Sigmoid colon (tissue), 7 donors: ENCODE data around the gene GCH1. TPM values are rescaled to one million over a fixed set of nuclear protein-coding genes. Genes with fewer than 3 reads are reported as not detected.
"Not testable (repeated sequence)": the region's sequence is repeated elsewhere in the genome, so short reads cannot be mapped to it uniquely, and the experiment has no call there.

Experiments used
- DNase-seq: peaks from one replicate; pipeline ENCODE4 v3.0.0-alpha.2; 2019
- H3K27ac ChIP-seq, 4 donors: fragments of 200-600 bp; sonication (generic); one replicate each; pipeline ENCODE4 v1.5.1; 2016 to 2019; ENCODE audit warnings: mild to moderate bottlenecking in 1 of 4
- H3K27me3 ChIP-seq, 3 donors: fragments of 200-600 bp; sonication (generic); one replicate each; pipeline ENCODE4 v1.5.1; 2019; ENCODE audit warnings: mild to moderate bottlenecking in 1 of 3
- H3K36me3 ChIP-seq, 4 donors: fragments of 200-600 bp; sonication (generic); one replicate each; pipeline ENCODE4 v1.5.1; 2016 to 2019
- H3K4me1 ChIP-seq, 4 donors: fragments of 200-600 bp; sonication (generic); one replicate each; pipeline ENCODE4 v1.5.1; 2017 to 2019
- H3K4me3 ChIP-seq, 4 donors: fragments of 200-600 bp; sonication (generic); one replicate each; pipeline ENCODE4 v1.5.1; 2017 to 2019; ENCODE audit warnings: mild to moderate bottlenecking in 2 of 4, moderate library complexity in 1 of 4
- H3K9me3 ChIP-seq, 4 donors: fragments of 200-600 bp in 3 of 4; sonication (generic) in 3 of 4; one replicate each; pipeline versions ENCODE4 v1.5.1 to v1.6.1; 2013 to 2019
- EP300 ChIP-seq, 4 donors: sonication (generic); formaldehyde crosslinking; IDR thresholded peaks; one replicate each; pipeline ENCODE4 v1.6.1; 2017; ENCODE audit warnings: antibody characterized with exemption in 4 of 4
- POLR2A ChIP-seq, 2 donors: fragments of 450-650 bp; IDR thresholded peaks; one replicate each; pipeline ENCODE4 v1.6.1; 2016; ENCODE audit warnings: antibody characterized with exemption in 2 of 2, mild to moderate bottlenecking in 2 of 2, moderate library complexity in 2 of 2
- POLR2AphosphoS5 ChIP-seq, 4 donors: sonication (generic); formaldehyde crosslinking; IDR thresholded peaks; one replicate each; pipeline ENCODE4 v1.6.1; 2017; ENCODE audit warnings: antibody characterized with exemption in 4 of 4
- WGBS, 2 donors: extraction: QIAGEN DNeasy Blood & Tissue Kit; methylation state at CpG; one replicate each; pipeline ENCODE4 v1.1.7; 2013; 5-methylcytosine and 5-hydroxymethylcytosine counted together
- intact Hi-C: fragments of 100-400 bp; cut with DNase I; formaldehyde crosslinking; loops from one replicate; pipeline ENCODE4 v1.15.1; 2023
- polyA plus RNA-seq, 3 donors: library from polyadenylated mRNA; stranded (reverse); fragments of 200-250 nt; gene quantifications; one replicate each; pipeline ENCODE4 v1.2.3, GENCODE V29; 2013
- total RNA-seq, 4 donors: library from RNA; depleted of rRNA; stranded (reverse); fragments of >200 nt; gene quantifications; one replicate each; pipeline ENCODE4 v1.1.0, GENCODE V29; 2016
- TF ChIP-seq, protein P1 (sequence below), 4 experiments: fragments of 450-650 bp in 3 of 4; fragments of 200-600 bp in 1 of 4; IDR thresholded peaks; one replicate each; pipeline ENCODE4 v1.5.1; 2016 to 2019; ENCODE audit warnings: antibody characterized with exemption in 4 of 4, mild to moderate bottlenecking in 3 of 4, moderate library complexity in 2 of 4
- donor health status: healthy with polysubstance abuse.
- donor health status: Bipolar disorder and iron deficiency.
- donor health status: healthy.

GCH1 gene
- total and polyA plus RNA-seq, 7 donors, result 3.2 to 46.2 (median 8.1) TPM

DNA sequence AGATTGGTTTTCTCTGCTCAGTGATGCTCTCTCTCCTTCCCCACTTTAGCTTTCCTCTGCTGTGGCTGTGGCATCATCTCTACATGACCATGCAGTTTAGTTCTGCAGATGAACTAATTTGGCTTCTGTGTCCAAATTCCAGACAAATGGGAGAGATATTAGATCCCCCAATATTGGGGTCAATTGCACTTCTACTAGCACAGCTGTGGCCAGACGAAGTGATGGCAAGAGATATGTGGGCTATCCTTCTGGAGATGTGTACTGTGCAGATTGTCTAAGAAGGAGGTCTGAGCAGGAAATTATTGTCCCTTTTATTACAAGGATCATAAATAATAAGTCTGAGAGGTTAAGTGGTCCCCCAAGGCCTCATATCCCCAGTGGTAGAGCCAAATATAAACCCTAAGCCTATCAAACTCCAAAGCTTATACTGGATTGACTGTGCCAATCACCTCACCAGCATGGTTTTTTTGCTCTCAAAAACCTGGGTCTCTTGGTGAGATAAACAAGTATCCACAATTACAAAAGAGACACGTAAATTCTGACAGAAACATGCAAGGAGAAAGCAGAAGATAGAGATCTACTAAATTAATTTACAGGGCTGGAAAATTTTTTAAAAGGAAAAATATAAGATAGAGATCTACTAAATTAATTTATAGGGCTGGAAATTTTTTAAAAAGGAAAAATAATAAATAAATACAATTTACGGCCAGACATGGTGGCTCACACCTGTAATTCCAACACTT, 29.1 kb upstream of the GCH1 start:
- DNase-seq, result no peak
- no peak overlapping the region for H3K4me3 ChIP-seq
- no peaks in the 10 kb centered on the region for H3K4me1 ChIP-seq
- H3K9me3 ChIP-seq, result no peaks in the 10 kb centered on the region
- no peaks in the 10 kb centered on the region for H3K27me3 ChIP-seq
- no peak overlapping the region for H3K27ac ChIP-seq
- WGBS, 2 donors, result 96% methylated on average over 3 of the region's 3 CpGs
- H3K36me3 ChIP-seq, result no peaks in the 10 kb centered on the region
- TF ChIP-seq POLR2AphosphoS5 (IDR thresholded peaks at IDR 0.05) (no peak), EP300 (IDR thresholded peaks at IDR 0.05) (no peak), POLR2A (IDR thresholded peaks at IDR 0.05) (no peak)
- TF ChIP-seq, protein P1, sequence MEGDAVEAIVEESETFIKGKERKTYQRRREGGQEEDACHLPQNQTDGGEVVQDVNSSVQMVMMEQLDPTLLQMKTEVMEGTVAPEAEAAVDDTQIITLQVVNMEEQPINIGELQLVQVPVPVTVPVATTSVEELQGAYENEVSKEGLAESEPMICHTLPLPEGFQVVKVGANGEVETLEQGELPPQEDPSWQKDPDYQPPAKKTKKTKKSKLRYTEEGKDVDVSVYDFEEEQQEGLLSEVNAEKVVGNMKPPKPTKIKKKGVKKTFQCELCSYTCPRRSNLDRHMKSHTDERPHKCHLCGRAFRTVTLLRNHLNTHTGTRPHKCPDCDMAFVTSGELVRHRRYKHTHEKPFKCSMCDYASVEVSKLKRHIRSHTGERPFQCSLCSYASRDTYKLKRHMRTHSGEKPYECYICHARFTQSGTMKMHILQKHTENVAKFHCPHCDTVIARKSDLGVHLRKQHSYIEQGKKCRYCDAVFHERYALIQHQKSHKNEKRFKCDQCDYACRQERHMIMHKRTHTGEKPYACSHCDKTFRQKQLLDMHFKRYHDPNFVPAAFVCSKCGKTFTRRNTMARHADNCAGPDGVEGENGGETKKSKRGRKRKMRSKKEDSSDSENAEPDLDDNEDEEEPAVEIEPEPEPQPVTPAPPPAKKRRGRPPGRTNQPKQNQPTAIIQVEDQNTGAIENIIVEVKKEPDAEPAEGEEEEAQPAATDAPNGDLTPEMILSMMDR (IDR thresholded peaks at IDR 0.05), result no peak
- intact Hi-C loops, result no loop called here

DNA sequence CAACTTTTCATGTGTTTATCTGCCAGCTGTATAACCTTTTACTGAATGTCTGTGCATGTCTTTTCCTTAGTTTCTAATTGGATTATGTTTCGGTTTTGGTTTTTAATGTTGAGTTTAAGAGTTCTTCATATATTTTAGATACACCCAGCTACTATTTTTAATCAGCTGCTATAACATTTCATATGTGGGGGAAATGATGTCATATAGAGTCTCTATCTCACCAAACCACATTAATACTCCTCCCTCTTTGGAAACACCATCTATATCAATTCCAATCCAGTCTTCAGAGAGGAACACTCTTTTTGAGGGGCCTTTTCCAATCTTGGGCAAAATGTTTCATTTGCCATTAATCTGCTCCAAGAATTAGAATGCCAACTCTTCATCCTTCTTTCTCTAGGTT, 28.5 kb upstream of the GCH1 start:
- no peaks in the 10 kb centered on the region for H3K9me3 ChIP-seq
- intact Hi-C loops, result no loop called here
- TF ChIP-seq, protein P1 (IDR thresholded peaks at IDR 0.05), result no peak
- TF ChIP-seq POLR2AphosphoS5 (IDR thresholded peaks at IDR 0.05) (no peak), EP300 (IDR thresholded peaks at IDR 0.05) (no peak), POLR2A (IDR thresholded peaks at IDR 0.05) (no peak)
- H3K27ac ChIP-seq, result no peak overlapping the region
- H3K4me3 ChIP-seq, result no peak overlapping the region
- H3K36me3 ChIP-seq, result no peaks in the 10 kb centered on the region
- H3K4me1 ChIP-seq, result no peaks in the 10 kb centered on the region
- no peak for DNase-seq
- 93% methylated on average over 1 of the region's 1 CpG for WGBS, 2 donors
- H3K27me3 ChIP-seq, result no peaks in the 10 kb centered on the region

DNA sequence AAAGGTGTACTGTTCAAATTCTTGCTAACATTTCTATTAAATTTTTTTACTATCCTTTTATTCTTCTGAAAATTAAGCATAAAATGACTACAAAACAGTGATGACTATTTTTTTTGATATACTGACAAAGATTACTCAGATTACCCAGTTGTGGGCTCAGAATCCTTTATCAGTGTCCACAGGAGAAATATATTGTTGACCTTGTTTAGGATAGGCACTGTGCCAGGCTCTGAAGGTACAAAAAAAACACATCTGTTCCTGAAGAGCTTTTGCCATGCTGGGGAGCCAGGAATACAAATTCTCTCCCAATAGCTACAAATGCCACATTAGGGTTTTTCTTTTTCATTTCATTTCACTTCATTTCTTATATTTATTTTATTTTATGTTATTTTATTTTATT, 26.9 kb upstream of the GCH1 start:
- H3K9me3 ChIP-seq, result no peaks in the 10 kb centered on the region
- no peak for TF ChIP-seq POLR2AphosphoS5 (IDR thresholded peaks at IDR 0.05)
- TF ChIP-seq, protein P1 (IDR thresholded peaks at IDR 0.05), result no peak
- no peak for TF ChIP-seq EP300 (IDR thresholded peaks at IDR 0.05)
- no peaks in the 10 kb centered on the region for H3K27me3 ChIP-seq
- DNase-seq, result no peak
- no peaks in the 10 kb centered on the region for H3K36me3 ChIP-seq
- H3K27ac ChIP-seq, result no peak overlapping the region
- intact Hi-C loops, result no loop called here
- H3K4me3 ChIP-seq, result no peak overlapping the region
- no peaks in the 10 kb centered on the region for H3K4me1 ChIP-seq

DNA sequence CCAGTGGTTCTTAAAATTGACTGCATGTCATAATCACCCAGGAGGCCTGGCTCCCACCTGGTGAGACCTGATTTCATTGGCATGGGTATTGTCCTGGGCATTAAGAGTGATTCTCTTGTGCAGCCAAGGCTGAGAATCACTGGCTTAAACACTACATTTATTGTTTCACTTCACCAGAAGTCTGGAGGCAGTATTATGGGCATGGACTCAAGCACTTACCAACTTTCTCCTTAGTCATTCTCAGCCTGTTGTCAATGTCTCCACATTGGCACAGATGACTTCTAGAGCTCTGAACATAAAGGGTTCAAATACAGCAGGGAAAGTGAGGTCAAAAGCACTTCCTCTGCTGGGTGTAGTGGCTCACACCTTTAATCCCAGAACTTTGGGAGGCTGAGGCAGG, 25.6 kb upstream of the GCH1 start:
- TF ChIP-seq, protein P1 (IDR thresholded peaks at IDR 0.05), result no peak
- TF ChIP-seq POLR2A (IDR thresholded peaks at IDR 0.05), result no peak
- no peak for TF ChIP-seq EP300 (IDR thresholded peaks at IDR 0.05)
- TF ChIP-seq POLR2AphosphoS5 (IDR thresholded peaks at IDR 0.05), result no peak
- H3K9me3 ChIP-seq, result no peaks in the 10 kb centered on the region
- H3K27me3 ChIP-seq, result no peaks in the 10 kb centered on the region
- no peak overlapping the region for H3K4me3 ChIP-seq
- H3K36me3 ChIP-seq, result no peaks in the 10 kb centered on the region
- no peaks in the 10 kb centered on the region for H3K4me1 ChIP-seq
- no peak for DNase-seq
- H3K27ac ChIP-seq, result no peak overlapping the region
- intact Hi-C loops, result no loop called here

DNA sequence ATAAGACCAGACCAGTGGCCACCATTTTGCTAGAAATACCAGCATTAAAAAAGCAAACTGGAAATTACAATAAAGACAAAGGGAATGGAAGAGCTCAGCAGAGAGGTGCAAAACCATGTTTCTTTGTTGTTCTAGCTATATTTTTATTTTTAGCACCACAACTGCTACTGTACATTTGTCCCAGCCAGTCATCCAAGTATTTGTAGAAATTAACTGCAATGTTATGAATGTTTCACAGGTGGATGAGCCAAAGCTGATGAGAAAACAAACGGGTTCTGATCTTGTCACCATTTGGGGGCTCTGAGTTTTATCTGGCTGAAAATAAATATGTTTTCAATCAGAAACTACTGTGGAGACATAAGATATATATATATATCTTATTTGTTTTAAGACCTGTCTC, 24.9 kb upstream of the GCH1 start:
- no peaks in the 10 kb centered on the region for H3K36me3 ChIP-seq
- no peaks in the 10 kb centered on the region for H3K27me3 ChIP-seq
- H3K4me3 ChIP-seq, result no peak overlapping the region
- no peak overlapping the region for H3K27ac ChIP-seq
- DNase-seq, result no peak
- intact Hi-C loops, result no loop called here
- H3K9me3 ChIP-seq, result no peaks in the 10 kb centered on the region
- no peaks in the 10 kb centered on the region for H3K4me1 ChIP-seq
- TF ChIP-seq EP300 (IDR thresholded peaks at IDR 0.05) (no peak), POLR2A (IDR thresholded peaks at IDR 0.05) (no peak), POLR2AphosphoS5 (IDR thresholded peaks at IDR 0.05) (no peak)
- TF ChIP-seq, protein P1 (IDR thresholded peaks at IDR 0.05), result no peak
- 91 to 97% methylated on average over 1 of the region's 1 CpG for WGBS, 2 donors

DNA sequence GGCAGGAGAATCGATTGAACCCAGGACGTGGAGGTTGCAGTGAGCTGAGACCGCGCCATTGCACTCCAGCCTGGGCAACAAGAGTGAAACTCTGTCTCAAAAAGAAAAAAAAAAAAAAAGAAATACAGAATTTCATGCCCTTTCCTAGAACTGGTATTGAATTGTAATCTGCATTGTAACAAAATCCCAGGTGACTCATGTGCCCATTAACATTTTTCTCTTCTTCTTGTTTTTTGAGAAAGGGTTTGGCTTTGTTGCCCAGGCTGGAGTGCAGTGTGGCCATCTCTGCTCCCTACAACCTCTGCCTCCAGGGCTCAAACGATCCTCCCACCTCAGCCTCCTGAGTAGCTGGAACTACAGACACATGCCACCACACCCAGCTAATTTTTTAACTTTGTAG, 23.9 kb upstream of the GCH1 start:
- H3K9me3 ChIP-seq, intact Hi-C loops, H3K27ac ChIP-seq, H3K36me3 ChIP-seq, H3K27me3 ChIP-seq, H3K4me1 ChIP-seq, H3K4me3 ChIP-seq, DNase-seq: not testable (repeated sequence)
- WGBS, 2 donors, result 90 to 94% methylated on average over 5 of the region's 5 CpGs
